ENCODE results near the gene LGR4. TPM values are rescaled to one million over a fixed set of nuclear protein-coding genes. Genes with fewer than 3 reads are reported as not detected.

Gene LGR4
- total and polyA plus RNA-seq, 9 of the 15 experiments (the other 6 are each of a cell fraction or from before 2014, with no cell fraction given) = 0.94 to 10.1 (median 5.8) TPM

DNA sequence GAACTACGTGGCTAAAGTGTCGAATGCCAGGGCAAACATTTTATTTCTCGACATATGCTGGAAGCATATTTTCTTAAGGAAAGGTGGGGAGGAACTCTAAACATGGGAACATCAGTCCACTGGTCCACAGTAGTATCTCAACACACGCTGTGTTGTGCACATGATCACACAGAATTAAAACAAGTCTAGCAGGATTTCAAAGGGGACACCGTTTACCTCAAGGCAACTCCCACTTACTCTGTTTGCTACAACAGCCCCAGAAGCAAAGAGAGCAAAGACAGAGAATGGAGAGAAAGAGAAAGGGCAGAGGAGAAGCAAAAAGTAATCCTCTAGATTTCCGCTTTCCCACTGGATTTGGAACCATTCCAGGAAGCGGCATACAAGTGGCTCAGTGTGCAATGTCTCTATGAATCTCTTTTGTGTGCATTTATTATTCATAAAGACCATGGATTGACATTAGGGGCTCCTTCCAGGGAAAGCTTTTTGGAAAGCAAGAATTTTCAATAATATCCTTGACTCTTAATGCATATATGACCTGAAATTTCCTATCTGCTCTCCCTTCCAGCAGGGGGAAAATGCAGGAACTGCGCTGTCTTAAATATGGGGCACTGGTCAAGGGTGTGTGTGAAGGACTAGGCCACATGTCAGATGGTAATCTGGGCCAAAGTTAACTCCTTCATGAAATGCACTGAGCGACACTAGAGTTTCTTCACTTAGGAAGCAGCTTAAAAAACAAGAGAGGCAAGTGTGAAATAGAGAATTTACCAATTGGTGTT, 74.8 kb downstream of the LGR4 start (continued):
- TF ChIP-seq, protein P1, sequence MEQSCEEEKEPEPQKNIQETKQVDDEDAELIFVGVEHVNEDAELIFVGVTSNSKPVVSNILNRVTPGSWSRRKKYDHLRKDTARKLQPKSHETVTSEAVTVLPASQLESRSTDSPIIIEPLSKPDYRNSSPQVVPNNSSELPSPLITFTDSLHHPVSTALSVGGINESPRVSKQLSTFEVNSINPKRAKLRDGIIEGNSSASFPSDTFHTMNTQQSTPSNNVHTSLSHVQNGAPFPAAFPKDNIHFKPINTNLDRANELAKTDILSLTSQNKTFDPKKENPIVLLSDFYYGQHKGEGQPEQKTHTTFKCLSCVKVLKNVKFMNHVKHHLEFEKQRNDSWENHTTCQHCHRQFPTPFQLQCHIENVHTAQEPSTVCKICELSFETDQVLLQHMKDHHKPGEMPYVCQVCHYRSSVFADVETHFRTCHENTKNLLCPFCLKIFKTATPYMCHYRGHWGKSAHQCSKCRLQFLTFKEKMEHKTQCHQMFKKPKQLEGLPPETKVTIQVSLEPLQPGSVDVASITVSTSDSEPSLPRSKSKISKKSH (CRISPR knock-in tag; IDR thresholded peaks at IDR 0.05) = no peak
- TF ChIP-seq CBFA2T3 (IDR thresholded peaks at IDR 0.05) = no peak
- TF ChIP-seq, protein P2, sequence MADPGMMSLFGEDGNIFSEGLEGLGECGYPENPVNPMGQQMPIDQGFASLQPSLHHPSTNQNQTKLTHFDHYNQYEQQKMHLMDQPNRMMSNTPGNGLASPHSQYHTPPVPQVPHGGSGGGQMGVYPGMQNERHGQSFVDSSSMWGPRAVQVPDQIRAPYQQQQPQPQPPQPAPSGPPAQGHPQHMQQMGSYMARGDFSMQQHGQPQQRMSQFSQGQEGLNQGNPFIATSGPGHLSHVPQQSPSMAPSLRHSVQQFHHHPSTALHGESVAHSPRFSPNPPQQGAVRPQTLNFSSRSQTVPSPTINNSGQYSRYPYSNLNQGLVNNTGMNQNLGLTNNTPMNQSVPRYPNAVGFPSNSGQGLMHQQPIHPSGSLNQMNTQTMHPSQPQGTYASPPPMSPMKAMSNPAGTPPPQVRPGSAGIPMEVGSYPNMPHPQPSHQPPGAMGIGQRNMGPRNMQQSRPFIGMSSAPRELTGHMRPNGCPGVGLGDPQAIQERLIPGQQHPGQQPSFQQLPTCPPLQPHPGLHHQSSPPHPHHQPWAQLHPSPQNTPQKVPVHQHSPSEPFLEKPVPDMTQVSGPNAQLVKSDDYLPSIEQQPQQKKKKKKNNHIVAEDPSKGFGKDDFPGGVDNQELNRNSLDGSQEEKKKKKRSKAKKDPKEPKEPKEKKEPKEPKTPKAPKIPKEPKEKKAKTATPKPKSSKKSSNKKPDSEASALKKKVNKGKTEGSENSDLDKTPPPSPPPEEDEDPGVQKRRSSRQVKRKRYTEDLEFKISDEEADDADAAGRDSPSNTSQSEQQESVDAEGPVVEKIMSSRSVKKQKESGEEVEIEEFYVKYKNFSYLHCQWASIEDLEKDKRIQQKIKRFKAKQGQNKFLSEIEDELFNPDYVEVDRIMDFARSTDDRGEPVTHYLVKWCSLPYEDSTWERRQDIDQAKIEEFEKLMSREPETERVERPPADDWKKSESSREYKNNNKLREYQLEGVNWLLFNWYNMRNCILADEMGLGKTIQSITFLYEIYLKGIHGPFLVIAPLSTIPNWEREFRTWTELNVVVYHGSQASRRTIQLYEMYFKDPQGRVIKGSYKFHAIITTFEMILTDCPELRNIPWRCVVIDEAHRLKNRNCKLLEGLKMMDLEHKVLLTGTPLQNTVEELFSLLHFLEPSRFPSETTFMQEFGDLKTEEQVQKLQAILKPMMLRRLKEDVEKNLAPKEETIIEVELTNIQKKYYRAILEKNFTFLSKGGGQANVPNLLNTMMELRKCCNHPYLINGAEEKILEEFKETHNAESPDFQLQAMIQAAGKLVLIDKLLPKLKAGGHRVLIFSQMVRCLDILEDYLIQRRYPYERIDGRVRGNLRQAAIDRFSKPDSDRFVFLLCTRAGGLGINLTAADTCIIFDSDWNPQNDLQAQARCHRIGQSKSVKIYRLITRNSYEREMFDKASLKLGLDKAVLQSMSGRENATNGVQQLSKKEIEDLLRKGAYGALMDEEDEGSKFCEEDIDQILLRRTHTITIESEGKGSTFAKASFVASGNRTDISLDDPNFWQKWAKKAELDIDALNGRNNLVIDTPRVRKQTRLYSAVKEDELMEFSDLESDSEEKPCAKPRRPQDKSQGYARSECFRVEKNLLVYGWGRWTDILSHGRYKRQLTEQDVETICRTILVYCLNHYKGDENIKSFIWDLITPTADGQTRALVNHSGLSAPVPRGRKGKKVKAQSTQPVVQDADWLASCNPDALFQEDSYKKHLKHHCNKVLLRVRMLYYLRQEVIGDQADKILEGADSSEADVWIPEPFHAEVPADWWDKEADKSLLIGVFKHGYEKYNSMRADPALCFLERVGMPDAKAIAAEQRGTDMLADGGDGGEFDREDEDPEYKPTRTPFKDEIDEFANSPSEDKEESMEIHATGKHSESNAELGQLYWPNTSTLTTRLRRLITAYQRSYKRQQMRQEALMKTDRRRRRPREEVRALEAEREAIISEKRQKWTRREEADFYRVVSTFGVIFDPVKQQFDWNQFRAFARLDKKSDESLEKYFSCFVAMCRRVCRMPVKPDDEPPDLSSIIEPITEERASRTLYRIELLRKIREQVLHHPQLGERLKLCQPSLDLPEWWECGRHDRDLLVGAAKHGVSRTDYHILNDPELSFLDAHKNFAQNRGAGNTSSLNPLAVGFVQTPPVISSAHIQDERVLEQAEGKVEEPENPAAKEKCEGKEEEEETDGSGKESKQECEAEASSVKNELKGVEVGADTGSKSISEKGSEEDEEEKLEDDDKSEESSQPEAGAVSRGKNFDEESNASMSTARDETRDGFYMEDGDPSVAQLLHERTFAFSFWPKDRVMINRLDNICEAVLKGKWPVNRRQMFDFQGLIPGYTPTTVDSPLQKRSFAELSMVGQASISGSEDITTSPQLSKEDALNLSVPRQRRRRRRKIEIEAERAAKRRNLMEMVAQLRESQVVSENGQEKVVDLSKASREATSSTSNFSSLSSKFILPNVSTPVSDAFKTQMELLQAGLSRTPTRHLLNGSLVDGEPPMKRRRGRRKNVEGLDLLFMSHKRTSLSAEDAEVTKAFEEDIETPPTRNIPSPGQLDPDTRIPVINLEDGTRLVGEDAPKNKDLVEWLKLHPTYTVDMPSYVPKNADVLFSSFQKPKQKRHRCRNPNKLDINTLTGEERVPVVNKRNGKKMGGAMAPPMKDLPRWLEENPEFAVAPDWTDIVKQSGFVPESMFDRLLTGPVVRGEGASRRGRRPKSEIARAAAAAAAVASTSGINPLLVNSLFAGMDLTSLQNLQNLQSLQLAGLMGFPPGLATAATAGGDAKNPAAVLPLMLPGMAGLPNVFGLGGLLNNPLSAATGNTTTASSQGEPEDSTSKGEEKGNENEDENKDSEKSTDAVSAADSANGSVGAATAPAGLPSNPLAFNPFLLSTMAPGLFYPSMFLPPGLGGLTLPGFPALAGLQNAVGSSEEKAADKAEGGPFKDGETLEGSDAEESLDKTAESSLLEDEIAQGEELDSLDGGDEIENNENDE (IDR thresholded peaks at IDR 0.05; ENCODE audit: low read depth, low read length) = no peak
- TF ChIP-seq, protein P3, sequence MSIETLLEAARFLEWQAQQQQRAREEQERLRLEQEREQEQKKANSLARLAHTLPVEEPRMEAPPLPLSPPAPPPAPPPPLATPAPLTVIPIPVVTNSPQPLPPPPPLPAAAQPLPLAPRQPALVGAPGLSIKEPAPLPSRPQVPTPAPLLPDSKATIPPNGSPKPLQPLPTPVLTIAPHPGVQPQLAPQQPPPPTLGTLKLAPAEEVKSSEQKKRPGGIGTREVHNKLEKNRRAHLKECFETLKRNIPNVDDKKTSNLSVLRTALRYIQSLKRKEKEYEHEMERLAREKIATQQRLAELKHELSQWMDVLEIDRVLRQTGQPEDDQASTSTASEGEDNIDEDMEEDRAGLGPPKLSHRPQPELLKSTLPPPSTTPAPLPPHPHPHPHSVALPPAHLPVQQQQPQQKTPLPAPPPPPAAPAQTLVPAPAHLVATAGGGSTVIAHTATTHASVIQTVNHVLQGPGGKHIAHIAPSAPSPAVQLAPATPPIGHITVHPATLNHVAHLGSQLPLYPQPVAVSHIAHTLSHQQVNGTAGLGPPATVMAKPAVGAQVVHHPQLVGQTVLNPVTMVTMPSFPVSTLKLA (conservative IDR thresholded peaks at IDR 0.05) = 0 out of 4 replicates have a peak, but pooled peaks of 1 of the 2 experiments have one; percentile 15
- TF ChIP-seq ZNF766 (CRISPR knock-in tag; conservative IDR thresholded peaks at IDR 0.05) = no peak
- TF ChIP-seq ZNF311 (CRISPR knock-in tag; IDR thresholded peaks at IDR 0.05) = no peak
- TF ChIP-seq TAF15 (IDR thresholded peaks at IDR 0.05; ENCODE audit: low read depth, low read length) = no peak
- no peak for TF ChIP-seq ATF6 (CRISPR knock-in tag; IDR thresholded peaks at IDR 0.05)
